ENCODE results near the gene SLC35A4. TPM values are rescaled to one million over a fixed set of nuclear protein-coding genes. Genes with fewer than 3 reads are reported as not detected.

Gene SLC35A4
- total RNA-seq, 3 donors from 2014 or later: 65.5 to 96.9 (median 93.8) TPM

DNA sequence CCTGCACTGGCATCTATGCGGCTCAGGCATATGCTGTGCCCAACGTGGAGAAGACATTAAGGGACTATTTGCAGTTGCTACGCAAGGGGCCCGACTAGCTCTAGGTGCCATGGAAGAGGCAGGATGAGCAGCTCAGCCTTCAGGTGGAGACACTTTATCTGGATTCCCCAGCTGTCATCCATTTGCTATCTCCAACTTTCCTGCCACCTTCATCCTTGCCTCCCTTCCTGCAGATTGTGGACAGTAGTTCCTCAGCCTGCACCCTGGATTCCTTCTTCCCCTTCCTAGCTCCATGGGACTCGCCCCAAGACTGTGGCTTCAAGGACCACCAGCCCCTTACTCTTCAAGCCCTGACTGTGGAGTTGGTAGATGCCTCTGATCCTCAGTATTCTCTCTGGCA is 2.0 kb downstream of the SLC35A4 start:
- DNase-seq: no peak
- H3K4me1 ChIP-seq (ENCODE audit: low read depth): peaks cover 22% of the 10 kb centered on the region
- TF ChIP-seq, protein P1, sequence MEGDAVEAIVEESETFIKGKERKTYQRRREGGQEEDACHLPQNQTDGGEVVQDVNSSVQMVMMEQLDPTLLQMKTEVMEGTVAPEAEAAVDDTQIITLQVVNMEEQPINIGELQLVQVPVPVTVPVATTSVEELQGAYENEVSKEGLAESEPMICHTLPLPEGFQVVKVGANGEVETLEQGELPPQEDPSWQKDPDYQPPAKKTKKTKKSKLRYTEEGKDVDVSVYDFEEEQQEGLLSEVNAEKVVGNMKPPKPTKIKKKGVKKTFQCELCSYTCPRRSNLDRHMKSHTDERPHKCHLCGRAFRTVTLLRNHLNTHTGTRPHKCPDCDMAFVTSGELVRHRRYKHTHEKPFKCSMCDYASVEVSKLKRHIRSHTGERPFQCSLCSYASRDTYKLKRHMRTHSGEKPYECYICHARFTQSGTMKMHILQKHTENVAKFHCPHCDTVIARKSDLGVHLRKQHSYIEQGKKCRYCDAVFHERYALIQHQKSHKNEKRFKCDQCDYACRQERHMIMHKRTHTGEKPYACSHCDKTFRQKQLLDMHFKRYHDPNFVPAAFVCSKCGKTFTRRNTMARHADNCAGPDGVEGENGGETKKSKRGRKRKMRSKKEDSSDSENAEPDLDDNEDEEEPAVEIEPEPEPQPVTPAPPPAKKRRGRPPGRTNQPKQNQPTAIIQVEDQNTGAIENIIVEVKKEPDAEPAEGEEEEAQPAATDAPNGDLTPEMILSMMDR (IDR thresholded peaks at IDR 0.05): no peak
- ATAC-seq: no peak
- no peaks in the 10 kb centered on the region for H3K9me3 ChIP-seq
- no peak overlapping the region for H3K4me3 ChIP-seq
- intact Hi-C loops (cut with DNase I, micrococcal nuclease): loop anchor here in 1 of 2 donors (10.0 kb wide), 1 partner anchor 68 kb away; the partner anchor contains the start of genes CD14 and TMCO6
- H3K36me3 ChIP-seq (ENCODE audit: low read depth): peaks cover 6% of the 10 kb centered on the region

DNA sequence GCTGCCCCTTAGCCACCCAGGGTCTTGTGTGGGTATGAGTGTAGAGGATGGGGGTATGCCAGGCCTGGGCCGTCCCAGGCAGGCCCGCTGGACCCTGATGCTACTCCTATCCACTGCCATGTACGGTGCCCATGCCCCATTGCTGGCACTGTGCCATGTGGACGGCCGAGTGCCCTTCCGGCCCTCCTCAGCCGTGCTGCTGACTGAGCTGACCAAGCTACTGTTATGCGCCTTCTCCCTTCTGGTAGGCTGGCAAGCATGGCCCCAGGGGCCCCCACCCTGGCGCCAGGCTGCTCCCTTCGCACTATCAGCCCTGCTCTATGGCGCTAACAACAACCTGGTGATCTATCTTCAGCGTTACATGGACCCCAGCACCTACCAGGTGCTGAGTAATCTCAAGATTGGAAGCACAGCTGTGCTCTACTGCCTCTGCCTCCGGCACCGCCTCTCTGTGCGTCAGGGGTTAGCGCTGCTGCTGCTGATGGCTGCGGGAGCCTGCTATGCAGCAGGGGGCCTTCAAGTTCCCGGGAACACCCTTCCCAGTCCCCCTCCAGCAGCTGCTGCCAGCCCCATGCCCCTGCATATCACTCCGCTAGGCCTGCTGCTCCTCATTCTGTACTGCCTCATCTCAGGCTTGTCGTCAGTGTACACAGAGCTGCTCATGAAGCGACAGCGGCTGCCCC is 2.6 kb downstream of the SLC35A4 start:
- ATAC-seq (no peak), DNase-seq (no peak)
- Histone ChIP-seq H3K36me3 (ENCODE audit: low read depth) (peaks cover 6% of the 10 kb centered on the region), H3K9me3 (no peaks in the 10 kb centered on the region), H3K4me1 (ENCODE audit: low read depth) (peaks cover 22% of the 10 kb centered on the region), H3K4me3 (no peak overlapping the region)
- TF ChIP-seq, protein P1 (IDR thresholded peaks at IDR 0.05): no peak
- intact Hi-C loops (cut with DNase I, micrococcal nuclease): loop anchor here in 1 of 2 donors (10.0 kb wide), 1 partner anchor 68 kb away; the partner anchor contains the start of genes CD14 and TMCO6

DNA sequence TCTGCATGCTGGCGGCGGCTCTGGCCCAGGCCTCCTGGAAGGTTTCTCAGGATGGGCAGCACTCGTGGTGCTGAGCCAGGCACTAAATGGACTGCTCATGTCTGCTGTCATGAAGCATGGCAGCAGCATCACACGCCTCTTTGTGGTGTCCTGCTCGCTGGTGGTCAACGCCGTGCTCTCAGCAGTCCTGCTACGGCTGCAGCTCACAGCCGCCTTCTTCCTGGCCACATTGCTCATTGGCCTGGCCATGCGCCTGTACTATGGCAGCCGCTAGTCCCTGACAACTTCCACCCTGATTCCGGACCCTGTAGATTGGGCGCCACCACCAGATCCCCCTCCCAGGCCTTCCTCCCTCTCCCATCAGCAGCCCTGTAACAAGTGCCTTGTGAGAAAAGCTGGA is 3.2 kb downstream of the SLC35A4 start:
- TF ChIP-seq, protein P1 (IDR thresholded peaks at IDR 0.05): no peak
- Histone ChIP-seq H3K4me1 (ENCODE audit: low read depth) (peaks cover 21% of the 10 kb centered on the region), H3K9me3 (no peaks in the 10 kb centered on the region), H3K4me3 (no peak overlapping the region), H3K36me3 (ENCODE audit: low read depth) (peaks cover 6% of the 10 kb centered on the region)
- intact Hi-C loops (cut with DNase I, micrococcal nuclease): loop anchor here in 1 of 2 donors (10.0 kb wide), 1 partner anchor 67 kb away; the partner anchor contains the start of genes CD14 and TMCO6
- no peak for DNase-seq
- no peak for ATAC-seq

DNA sequence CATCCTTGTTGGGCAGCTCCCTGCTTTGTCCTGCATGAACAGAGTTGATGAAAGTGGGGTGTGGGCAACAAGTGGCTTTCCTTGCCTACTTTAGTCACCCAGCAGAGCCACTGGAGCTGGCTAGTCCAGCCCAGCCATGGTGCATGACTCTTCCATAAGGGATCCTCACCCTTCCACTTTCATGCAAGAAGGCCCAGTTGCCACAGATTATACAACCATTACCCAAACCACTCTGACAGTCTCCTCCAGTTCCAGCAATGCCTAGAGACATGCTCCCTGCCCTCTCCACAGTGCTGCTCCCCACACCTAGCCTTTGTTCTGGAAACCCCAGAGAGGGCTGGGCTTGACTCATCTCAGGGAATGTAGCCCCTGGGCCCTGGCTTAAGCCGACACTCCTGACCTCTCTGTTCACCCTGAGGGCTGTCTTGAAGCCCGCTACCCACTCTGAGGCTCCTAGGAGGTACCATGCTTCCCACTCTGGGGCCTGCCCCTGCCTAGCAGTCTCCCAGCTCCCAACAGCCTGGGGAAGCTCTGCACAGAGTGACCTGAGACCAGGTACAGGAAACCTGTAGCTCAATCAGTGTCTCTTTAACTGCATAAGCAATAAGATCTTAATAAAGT is 3.9 kb downstream of the SLC35A4 start:
- H3K4me3 ChIP-seq: no peak overlapping the region
- TF ChIP-seq, protein P1 (IDR thresholded peaks at IDR 0.05): no peak
- peaks cover 6% of the 10 kb centered on the region for H3K36me3 ChIP-seq (ENCODE audit: low read depth)
- H3K9me3 ChIP-seq: no peaks in the 10 kb centered on the region
- peaks cover 14% of the 10 kb centered on the region for H3K4me1 ChIP-seq (ENCODE audit: low read depth)
- DNase-seq (no peak), ATAC-seq (no peak)
- intact Hi-C loops (cut with DNase I, micrococcal nuclease): loop anchor here in 1 of 2 donors (10.0 kb wide), 1 partner anchor 66 kb away; the partner anchor contains the start of genes CD14 and TMCO6

DNA sequence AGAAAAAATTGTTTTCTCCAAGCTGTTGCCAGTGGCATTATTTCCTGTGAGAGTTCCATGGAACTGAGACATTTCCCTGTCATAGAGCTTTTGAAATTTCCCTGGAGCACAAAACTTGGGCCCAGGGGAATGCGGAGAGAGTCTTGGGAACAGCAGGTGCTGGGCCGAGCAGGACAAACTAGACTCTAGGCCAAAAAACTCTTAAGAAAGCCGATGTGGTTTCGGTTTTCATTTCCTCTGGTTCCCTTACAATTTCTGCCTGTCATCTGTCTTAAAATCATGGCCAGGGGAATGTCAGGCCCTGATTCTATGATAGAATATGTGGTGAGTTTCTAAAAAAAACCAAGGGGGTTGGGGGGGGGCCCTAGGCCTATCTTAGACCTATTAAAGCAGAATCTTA is 4.6 kb downstream of the SLC35A4 start:
- Histone ChIP-seq H3K4me1 (ENCODE audit: low read depth) (peaks cover 12% of the 10 kb centered on the region), H3K4me3 (no peak overlapping the region), H3K9me3 (no peaks in the 10 kb centered on the region), H3K36me3 (ENCODE audit: low read depth) (peaks cover 6% of the 10 kb centered on the region)
- DNase-seq: no peak
- intact Hi-C loops (cut with DNase I, micrococcal nuclease): loop anchor here in 1 of 2 donors (10.0 kb wide), 1 partner anchor 66 kb away; the partner anchor contains the start of genes CD14 and TMCO6
- TF ChIP-seq, protein P1 (IDR thresholded peaks at IDR 0.05): no peak
- no peak for ATAC-seq
